Measurements from ENCODE around the gene ANO1.

Gene ANO1

GRCh38 chr11:70090961-70091381, 12.9 kb downstream of the ANO1 start:
- TF ChIP-seq CTCF (conservative IDR thresholded peaks at IDR 0.05): no peak
- H3K27ac ChIP-seq: no peak overlapping the region

- TF ChIP-seq CTCF (conservative IDR thresholded peaks at IDR 0.05): no peak
- no peak overlapping the region for H3K27ac ChIP-seq
These were observed 13.5 kb downstream of the ANO1 start for GRCh38 chr11:70091638-70092037.

GRCh38 chr11:70092959-70093715, 15.0 kb downstream of the ANO1 start:
- TF ChIP-seq CTCF (conservative IDR thresholded peaks at IDR 0.05): no peak
- H3K27ac ChIP-seq: no peak overlapping the region

DNA sequence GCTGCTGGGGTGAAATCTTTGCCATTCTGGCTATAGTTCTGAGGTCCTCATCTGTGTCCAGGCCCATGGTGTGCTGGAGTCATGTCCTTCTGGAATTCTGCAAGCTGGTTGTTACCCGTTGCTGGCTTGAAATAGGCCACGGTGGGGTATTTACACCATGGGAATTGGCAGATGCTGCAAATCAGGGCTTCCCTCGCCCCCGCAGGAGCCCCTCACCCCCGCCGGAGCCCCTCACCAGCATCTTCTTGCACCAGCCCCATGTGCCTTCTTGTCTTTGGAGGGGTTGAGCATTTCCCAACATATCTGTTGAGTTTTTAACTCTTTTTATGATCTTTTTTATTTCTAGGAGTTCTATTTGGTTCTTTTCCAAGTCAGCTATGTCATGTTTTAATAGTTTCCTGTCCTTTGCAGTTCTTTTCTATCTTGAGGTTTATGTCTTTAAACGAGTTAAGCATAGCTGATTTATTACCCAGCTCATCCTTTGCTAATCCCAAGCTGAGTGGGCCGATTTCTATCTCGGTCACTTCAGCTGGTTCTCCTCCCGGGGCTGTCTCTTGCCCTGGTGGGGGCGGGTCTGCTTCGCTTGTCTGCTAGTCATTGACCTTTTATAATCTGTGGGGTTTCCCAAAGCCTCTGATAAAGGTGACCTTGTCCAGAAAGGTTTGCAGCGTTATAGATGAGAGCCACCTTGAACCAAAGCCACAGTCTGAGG, 17.6 kb downstream of the ANO1 start:
- peak overlapping the region; percentile 40; the same call in 1 of the 2 replicates for H3K27ac ChIP-seq
- no peak for TF ChIP-seq CTCF (conservative IDR thresholded peaks at IDR 0.05)

DNA sequence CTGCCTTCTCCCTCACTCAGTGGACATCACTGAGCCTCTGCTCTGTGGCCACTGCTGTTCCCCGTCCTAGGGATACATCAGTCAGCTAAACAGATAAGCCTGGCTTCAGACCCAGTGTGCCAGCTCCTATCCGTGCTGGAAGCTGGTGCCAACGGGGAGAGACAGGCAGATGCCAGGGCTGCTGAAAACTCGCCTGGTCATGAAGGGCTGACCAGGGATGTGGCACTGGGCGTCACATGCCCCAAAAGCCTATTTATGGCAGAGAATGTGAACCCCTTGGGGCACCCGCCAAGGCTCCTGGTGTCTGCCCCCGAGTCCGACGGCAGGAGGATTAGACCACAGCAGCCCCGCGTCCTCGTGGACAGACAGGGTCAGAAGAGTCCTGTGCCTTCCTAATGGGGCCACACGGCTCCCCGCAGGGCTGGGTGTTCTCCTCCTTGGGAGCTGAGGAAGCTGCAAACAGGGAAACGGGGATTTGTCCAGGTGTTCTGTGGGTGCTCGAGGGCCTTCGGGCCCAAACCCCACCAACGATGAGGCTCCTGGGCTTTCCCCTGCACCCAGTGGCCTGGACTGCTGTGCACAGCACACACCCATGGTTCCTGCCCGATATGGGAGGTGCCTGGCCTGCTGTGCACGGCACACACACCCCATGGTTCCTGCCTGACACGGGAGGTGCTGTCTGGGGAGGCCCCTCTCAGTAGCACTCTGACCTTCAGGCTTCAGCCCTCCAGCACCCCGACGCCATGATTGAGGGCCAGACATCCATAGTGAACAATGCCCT, 19.9 kb downstream of the ANO1 start:
- no peak for TF ChIP-seq CTCF (conservative IDR thresholded peaks at IDR 0.05)
- H3K27ac ChIP-seq: no peak overlapping the region

DNA sequence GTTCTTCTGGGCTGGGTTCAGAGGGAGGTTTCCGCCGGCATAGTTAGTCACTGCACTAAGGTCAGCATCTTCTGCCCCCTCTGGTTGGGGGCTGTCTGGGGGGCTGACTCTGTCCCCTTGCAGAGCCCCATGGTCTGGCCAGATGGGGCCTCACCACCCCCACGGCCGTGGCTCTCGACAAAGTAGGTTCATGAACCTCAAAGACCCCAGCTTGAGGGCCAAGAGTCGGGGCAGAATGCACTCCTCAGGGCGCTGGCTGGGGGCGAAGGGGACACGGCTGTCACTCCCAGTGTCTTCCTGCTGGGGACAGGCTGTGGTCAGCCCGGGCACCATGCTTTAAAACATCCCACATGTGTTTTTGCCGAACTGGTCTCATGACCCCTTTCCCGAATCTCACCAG, 20.8 kb downstream of the ANO1 start:
- no peak overlapping the region for H3K27ac ChIP-seq
- TF ChIP-seq CTCF (conservative IDR thresholded peaks at IDR 0.05): no peak

Data from VCaP (cell line).